Activated T-helper 1 cell treated with Interleukin-2 at 50 U/mL for 16 hours (primary cell): ENCODE results near the gene GID8.

Source experiments
- DNase-seq: peaks from one replicate; pipeline ENCODE4 v3.0.0-alpha.2; 2020; ENCODE audit warnings: low read depth

The GID8 gene

DNA sequence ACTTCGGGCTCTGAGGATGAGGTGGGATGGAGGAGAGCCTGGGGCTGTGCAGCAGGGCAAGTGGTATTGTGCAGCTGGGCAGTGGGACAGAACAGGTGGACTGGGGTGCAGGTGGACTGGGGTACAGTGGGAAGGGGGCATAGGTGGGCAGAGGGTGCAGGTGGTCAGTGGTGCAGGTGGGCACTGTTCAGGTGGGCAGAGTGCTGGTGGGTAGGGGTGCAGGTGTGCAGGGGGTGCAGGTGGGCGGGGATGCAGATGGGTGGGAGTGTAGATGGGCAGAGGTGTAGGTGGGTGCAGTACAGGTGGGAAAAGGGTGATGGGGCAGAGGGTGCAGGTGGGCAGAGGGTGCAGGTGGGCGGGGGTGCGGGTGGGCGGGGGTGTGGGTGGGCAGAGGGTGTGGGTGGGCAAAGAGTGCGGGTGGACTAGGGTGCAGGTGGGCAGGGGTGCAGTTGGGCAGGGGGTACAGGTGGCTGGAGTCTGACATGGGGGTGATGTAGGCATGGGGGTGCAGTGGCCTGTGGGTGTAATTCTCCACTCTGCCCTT is 48.4 kb downstream of the GID8 start:
- DNase-seq, result no peak

DNA sequence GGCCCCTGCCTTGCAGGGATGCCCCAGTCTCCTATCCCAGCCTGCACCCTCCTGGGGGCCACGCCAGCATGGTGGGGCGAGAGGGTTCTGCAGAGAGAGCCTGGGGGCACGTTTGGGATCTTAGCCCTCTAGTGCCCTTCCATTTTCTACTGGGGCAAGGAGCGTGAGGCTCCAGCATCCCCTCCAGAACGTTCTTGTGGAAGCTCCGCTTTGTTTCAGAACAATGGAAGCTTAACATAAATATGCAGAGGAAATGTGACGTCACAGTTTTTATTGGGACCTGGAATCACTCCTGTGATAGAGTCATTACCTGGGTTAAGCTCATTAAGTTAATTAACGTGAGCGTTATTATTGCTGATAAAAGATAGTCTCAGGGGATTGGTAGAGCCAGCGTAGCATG is 49.2 kb downstream of the GID8 start:
- no peak for DNase-seq

DNA sequence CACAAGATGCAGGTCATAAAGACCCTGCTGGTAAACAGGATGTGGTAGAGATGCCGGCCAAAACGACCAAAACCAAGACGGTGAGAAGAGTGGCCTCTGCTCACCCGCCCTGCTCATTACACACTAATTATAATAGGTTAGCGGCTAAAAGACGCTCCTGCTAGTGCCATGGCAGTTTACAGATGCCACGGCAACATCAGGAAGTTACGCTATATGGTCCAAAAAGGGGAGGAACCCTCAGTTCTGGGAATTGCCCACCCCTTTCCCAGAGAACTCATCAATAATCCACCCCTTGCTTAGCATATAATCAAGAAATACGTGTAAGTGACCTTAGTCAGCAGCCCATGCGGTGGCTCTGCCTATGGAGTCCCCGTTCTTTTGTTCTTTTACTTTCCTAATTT is 51.3 kb downstream of the GID8 start:
- no peak for DNase-seq

DNA sequence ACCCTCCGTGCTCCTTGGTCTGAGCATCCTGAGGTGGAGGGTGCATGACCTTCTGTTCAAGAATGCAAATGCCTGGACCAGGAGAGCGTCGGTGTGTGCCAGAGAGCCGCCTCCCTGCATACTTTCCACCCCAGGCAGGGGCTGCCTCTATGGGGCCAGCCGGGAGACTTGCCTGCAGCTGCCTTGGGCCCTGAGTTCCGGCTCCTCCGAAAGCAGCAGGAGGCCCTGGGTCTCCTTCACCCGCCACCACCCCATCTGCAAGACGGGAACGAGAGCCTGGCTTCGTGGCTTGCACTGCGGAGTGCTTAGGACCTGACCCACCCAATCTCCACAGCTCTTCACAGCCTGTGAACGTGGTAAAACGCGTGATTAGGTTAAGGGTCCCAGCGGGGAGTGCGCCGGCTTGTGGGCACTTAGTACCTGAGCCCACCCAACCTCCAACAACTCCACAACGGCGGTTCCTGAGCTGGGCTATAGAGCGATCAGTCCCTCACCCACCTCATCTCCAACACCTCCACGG is 52.4 kb downstream of the GID8 start:
- DNase-seq, result no peak

DNA sequence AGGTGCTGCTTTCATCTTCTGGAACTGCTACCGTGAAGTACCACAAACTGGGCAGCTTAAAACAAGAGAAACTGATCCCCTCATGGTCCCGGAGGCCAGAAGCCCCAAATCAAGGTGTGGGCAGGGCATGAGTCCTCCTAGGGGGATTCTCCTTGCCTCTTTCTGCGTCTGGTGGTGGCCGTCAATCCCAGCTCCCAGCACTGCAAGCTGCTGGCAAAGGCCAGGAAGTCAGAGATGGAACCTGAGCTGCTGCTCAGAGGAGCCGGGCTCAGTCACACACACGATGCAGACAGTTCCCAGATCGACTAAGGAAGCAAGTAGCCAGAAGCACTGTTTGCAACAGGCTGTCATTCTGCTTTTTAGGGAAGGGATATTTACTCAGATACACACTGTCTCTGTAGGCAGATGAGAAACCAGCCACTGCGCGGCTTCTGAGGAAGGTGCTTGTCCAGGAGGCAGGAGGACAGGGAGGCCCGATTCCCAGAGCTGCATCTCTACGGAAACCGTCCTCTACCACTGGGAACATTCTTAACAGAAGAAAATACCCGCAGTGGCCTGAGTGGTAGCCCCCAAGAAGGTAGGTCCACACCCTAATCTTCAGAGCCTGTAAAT is 53.4 kb downstream of the GID8 start:
- no peak for DNase-seq

DNA sequence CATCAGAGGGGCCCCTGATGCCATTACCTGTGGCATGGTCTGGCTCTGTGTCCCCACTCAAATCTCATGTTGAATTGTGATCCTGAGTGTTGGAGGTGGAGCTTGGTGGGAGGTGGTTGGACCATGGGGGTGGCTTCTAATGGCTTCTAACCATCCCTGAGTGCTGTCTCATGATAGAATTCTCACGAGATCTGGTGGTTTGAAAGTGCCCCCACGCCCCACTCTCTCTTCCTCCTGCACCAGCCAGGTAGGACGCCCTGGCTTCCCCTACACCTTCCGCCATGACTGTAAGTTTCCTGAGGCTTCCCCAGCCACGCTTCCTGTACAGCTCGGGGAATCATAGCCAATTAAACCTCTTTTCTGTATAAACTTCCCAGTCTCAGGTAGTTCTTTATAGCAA is 53.9 kb downstream of the GID8 start:
- no peak for DNase-seq

DNA sequence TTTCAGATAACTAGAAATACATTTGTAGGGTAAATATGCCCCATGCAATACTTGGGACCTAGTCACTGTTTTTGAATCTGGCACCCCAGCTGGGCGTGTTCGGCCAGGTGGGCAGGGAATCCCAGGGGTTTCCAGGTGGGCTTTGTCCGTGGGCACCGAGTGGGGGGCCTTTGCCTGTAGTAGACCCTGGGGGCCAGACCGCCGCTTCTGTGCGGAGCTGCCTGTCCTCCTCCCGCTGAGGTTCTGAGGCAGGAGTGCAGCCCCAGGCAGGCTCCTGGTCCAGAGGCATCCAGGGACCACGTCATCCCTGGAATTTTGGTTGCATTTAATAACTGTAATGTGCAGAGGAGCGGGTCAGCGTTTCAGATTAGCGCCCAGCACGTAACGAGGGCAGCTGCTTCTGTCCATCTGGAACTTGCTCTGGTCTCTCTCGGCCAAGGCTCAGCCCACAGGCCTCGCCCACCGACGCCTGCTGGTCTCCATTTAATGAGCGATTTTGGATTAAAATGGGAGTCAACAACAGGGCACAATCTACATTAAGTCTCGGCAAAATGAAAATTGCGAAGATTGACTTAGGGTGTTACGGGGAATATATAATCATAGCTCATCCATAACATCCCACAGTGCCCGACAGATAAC is 56.0 kb downstream of the GID8 start:
- no peak for DNase-seq

DNA sequence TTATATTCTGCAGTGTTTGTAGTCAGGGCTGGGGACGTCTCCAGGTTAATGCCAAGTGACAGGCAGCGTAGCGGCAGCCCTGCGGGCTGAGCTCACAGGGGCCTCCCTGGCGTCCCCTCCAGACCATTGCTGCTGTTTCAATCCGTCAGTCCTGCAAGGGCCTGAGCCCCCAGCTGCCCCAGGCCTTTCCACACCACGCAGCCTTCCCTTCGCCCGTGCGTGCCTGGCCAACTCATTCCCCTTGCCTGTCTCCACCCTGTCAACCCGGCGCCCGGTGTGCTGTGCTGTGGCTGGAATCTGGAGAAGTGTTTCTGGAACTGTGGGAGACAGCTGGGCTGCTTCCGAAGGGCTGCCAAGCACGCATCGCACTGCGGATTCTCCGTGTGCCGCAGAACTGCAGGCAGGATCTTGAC is 56.9 kb downstream of the GID8 start:
- DNase-seq, result no peak

DNA sequence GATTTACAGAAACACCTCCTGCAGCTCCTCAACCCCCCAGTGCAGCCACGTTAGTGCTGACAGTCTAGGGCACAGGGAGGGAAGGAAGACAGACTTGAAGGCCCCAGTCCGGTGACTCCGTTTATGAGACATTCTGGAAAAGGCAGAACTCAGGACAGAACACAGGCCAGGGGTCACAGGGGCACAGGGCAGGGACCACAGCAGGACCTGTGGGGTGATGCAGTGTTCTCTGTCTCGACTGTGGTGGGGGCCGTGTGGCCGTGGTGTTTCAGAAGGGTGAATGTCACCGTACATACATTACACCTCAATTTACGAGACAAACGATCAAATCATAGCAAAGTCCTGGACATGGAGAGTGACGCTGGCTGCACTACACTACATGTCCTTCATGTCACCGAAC is 57.5 kb downstream of the GID8 start:
- DNase-seq, result no peak

DNA sequence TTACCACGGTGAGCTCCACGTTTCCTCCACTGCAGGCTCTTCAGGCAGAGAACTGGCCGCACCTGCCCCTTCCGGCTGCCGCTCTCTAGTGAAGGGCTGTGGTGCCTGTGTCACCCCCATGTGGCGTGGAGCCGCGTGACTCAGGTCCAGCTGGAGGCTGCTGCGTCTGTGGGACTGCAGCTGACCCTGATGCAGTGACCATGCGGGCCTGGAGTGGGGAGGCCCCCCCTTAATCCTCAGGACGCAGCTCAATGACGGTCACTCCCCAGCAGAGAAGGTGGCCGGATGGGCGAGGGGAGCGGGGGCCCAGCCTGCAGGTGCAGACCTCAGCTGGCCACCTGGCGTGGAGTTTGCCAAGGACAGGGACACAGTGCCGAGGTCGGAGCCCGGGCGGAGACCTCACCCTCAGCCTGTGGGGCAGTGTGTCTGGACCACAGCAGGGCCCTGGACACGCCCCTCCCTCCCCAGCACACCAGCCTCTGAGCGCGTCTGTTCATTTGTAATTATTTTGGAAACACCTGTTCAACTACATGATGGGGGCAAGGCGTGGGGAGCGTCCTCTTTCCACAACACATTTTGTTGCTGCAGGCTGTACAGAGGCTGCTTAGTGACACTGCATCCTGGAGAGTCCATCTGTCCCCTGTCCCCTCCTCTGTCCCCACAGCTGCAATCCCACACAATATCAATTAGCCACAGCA is 58.1 kb downstream of the GID8 start:
- DNase-seq, result no peak

DNA sequence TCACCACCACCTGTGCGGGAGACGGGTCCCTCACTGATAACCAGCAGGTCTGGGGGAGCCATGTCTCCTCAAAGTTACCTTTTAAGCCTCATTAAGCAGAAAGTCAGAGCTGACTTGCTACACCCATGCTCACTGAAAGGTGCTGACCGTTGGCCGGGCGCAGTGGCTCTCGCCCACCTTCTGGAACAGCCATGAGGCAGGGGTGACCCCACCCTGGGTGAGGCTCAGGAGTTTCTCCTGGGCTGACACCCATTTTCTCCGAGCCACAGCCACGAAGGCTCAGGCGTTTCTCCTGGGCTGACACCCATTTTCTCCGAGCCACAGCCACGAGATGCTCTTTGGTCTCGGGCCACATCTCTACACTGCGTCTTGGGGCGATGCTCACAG is 58.6 kb downstream of the GID8 start:
- no peak for DNase-seq

DNA sequence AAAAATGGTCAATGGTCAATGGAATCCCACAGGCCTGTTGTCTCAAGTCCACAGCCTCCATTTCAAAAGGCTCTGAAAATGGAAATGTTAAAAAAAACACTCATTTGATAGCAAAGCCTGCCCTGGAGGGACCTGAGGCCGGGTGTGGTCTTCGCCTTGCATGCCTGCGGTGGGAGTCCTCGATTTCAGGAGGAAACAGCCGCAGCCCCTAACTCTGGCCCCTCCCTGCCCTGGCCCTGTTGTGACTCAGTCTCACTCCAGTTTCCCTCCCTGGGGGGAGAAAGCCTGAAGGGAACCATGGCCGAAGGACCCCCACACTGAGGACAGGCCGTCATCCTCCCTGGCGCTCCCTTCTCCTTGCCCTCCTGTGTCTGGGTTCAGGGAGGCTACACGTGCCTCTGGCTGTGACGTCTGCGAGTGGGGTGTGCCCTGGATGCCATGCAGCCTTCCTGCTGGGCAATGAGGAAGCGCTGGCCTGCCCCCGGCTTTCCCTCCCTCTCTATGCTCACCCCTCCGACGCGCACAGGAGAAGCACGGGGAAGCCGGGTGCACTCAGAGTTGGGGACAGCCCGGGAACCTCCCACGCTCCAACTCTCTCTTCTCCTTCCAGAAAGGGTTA is 59.6 kb downstream of the GID8 start:
- DNase-seq, result no peak
